Activated CD8-positive, alpha-beta memory T cell treated with anti-CD3 and anti-CD28 coated beads for 48 hours (primary cell): Measurements from ENCODE around the gene TMEM60.
A peak's percentile ranks its signal among the peaks of the same experiment; 100 is the strongest.
"Not testable (repeated sequence)": the region's sequence is repeated elsewhere in the genome, so short reads cannot be mapped to it uniquely, and the experiment has no call there.

Source experiments
- DNase-seq, 3 experiments: peaks; one replicate each; pipeline ENCODE4 v3.0.0-alpha.2; 2020; ENCODE audit warnings: low read depth in 2 of 3, low spot score in 2 of 3

The TMEM60 gene

DNA sequence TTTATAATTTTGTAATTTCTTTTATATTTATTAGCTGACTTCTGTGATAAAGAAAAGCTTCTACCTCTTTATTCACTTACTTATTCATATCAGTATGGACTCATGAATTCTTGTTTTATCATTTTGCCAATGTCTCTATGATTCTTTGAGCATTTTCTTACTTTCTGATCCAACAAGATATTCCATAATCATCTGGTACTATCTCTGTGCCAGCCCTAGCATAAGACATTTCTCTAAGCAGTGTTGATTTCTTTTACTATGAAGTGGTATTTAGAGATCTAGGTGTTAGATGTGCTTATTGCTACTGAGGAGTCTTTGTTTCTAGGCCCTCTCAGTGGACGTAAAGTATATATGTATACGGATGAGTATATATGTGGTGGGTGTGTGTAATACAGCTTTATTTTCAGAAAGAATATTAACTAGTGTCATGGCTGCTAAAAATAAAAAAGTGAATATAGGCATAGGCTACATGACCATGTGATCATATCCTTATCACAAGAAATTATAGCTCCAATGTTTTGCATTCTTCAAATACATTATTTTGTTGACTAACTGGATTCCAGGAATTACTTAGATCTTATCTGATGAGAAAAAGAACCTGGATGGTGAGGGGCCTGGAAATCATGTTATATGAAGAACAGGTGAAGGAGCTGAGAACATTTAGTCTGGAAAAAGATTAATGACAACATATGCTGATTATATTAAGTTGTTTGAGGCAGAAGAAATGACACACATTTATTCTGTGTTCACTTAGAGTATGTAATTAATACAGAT lies 13.5 kb upstream of the TMEM60 start:
- DNase-seq = no peak

DNA sequence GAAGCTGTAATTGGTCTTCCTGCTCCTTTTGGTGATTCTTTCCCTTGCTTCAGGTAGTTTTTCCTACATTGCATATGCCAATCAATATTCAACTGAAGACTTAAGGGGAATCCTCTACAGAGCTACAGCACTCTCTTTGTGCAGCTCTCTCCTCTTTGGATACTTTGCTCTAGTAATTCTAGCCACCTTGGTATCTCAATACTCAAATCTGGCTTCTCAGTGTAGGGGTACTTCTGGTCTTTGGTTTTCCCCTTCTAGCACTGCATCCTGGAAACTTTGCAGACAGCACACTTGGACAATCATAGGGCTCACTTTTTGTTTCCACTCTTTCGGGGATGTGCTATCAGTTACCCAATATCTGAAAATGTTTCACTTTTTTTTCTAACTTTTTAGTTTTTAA lies 10.3 kb upstream of the TMEM60 start:
- no peak for DNase-seq

DNA sequence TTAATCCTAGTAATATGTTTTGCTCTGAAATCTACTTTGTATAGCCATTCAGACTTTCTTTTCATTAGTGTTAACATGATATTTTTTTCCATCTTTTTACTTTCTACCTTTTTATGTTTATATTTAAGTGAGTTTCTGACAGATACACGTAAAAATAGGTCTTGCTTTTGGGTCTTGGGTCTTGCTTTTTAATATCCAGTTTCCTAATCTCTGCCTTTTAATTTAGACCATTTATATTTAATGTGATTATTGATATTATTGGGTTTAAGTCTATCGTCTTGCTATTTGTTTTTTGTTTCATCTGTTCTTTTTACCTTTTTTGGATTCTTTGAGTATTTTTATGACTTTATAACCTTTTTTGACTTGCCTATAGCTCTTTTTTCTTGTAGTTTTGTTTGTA lies 8.2 kb upstream of the TMEM60 start:
- DNase-seq = no peak

DNA sequence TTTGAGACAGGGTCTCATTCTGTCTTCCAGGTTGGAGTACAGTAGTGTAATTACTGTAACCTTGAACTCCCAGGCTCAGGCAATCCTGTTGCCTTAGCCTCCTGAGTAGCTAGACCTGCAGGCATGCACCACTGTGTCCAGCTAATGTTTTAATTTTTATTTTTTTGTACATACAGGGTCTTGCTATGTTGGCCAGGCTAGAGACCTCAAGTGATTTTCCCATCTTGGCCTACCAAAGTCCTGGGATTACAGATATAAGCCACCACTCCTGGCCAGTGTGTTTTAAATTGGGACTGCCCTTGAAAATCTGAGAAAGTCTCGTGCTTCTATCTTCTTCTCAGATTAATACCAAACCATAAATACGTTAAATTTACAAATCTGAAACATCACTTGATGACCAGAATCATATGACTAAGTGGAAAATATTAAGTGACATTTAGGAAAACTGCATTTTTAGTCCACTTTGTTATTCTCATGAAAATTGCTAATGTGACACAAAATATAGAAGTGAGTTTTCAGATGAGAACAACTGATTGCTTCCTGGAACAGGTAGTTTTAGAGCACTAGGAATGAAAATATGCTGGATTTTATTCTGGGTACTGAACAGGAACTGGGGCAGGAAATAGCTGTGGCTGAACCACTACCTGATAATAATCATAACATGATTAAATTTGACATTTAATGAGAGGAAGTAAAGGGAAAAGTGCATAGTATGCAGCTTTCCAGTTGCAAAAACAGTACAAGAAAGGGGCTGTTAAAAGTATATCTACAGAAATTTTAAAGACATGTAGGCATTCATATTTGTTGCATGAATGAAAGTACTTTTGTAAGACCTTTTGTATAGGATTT lies 4.5 kb upstream of the TMEM60 start:
- DNase-seq = no peak

DNA sequence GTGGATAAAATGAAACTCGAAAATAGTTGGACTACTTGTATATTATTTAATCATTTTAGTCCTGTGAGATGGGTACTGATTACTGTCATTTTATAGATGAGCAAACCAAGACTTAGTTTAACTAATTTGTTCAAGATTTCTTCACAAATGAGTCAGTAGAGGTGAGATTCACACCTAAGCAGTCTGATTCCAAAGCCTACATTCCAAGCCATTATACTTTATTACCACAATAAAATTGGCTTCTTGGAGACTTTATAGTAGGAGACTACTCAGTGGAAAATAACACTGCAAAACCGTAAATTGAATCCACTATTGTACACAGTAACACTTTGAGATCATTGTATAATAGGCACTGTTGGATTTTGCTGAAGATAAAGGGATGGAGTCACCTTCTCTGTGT lies 2.5 kb upstream of the TMEM60 start:
- DNase-seq = no peak

DNA sequence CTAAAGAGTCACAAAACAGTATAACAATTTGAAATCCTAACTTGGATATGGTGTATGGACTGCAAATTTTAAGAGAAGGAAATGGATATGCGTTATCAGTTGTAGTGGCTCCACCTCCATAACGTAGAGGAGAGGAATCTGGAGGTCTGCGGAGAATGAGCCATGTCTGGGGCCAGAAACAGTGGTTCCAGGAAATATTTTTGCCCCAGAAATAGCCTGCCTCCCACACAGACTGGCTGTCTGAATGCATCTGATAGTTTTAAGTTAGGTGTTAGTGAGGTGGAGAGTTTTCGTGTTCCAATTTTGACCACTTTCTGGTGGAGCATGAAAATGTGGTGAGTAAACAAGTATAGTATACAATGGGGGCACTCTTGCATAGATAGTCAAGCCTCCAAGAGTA lies 1.9 kb upstream of the TMEM60 start:
- DNase-seq = no peak

DNA sequence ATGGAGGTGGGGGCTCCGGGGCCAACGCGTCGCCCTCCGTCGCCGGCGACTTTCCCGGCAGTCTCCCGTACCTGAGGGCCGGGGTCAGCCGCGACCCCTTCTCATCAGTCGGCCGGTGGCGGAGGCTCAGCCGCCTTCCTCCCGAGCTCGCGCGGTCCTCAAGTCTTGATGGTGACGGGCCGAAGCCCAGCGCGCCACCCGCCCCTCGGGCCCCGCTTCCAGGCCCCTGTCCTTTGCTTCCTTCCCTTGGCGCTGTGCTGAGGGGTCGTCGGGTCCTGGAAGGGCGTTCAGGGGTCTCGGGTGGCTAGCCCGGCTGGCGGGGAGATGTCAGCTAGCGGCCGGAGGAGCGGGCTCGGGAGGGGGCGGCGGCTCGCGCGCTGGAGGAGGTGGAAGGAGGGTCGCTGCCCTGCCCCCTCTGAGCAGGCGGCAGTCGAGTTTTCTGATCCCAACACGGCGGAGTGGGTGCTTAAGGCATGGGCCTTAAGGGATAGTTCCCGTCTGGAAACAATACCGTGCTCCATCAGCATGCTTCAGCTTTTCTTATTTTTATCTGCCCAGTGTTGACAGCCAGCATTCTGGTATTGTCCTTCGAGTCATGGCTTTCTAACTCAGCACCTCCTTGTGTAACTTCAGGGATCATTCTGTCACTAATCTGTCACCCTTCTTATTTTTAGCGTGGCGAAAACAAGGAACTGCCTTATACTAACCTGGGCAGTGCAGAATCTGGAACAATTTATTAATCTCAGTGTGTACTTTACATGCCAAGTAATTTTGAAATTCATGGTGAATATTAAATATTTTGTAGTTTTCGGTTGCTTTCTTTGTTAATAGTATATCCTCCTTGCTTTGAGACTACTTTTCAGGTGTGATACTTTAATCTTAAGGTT lies 1.1 kb upstream of the TMEM60 start:
- peak in 2 of 3 experiments; percentile 13 to 22 for DNase-seq

DNA sequence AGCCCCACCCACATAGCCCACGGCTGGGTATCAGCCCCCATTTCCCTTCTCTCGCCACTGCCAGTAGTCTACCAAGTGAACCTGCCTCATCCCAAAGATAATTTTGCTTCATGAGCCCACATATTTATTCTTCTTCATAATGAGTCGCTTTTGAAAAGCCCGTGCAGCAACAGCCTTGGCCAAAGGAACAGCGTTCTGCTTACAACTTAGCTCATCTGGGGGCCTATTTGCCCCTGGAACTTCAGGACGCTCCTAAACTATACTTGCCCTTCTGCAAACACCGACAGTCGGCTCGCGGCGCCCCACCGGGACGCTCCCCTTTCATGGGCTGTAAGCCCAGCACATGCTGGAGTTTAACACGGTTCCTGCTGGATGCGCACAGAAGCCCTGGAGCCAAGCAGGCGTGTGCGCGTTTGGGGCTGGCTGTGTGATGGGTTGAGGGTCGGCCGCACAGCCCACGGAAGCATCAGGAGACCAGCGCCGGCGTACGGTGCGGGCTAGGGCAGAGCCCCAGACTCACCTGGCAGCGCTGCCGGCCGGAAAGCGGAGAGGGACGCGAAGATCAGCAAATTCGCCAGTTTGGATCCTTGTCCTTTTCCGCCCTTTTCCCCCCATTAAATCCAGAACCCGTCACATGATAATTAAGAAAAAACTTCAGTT lies 370 bp downstream of the TMEM60 start:
- DNase-seq = no peak

DNA sequence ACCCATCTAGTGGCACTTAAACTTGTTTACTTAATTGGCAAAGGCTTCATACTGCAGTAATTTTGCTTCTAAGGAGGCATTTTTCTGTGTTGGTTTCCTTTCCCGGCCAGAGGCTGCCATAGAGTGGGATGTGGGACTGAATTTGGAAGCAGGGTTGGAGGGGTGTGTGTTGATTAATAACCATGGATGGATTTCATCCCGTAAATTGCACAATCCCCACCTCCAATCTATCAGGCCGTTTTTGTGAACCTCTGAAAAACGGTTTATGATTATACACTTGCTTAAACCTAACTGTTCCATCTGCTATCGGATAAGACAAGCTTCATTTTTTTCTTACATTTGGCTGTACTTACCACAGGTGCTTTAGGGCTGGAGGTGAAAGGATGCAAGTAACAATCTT lies 1.3 kb downstream of the TMEM60 start:
- DNase-seq = no peak

DNA sequence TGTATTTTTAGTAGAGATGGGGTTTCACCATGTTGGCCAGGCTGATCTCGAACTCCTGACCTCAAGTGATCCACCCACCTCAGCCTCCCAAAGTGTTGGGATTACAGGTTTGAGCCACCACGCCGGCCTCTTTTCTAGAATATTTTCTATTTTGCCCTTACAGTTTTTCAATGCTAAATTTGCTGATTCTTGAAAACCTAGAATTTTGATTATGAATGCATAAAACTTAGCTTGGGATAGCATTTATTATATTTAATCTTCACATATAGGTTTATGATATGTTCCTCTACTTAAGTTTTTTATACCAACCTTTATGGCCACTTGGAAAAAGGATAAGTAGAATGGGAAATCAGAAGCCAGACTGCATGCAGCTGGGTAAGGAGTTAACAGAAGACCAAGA lies 2.1 kb downstream of the TMEM60 start:
- no peak for DNase-seq

DNA sequence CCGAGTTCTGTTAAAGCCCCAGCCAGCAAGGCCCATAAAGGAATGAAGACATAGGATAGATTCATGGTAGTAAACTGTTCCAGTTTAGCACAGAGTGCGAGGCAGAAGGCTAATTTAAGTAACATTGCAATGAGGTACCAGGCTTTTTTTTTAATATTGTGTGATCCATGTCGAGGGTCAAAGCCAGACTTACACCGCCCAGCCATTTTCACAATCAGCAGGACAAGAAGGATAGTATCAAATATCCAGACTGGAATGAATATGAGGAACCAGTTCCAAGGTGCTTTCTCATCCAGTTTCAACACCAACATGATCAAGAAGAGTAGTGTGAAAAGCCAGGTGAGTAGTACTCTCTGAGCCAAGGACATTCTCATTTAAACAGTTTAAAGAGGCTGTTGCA lies 4.2 kb downstream of the TMEM60 start:
- no peak for DNase-seq

DNA sequence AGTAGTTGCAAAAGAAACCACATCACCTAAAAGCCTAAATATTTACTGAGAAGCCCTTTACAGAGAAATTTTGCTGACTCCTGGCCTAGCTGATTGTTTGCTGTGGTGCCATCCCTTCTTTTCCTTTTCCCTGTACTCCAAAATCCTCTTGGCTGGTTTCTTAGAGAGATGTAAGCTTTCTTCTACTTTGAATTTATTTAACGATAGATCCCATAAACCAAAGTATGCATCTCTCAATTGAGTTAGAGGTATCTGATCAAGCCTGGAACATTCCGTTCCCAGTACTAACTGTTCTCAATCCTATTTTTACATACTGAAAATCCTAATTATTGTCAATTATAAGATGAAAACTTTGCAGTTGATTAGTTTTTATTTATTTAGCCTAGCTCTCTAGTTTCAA lies 6.3 kb downstream of the TMEM60 start:
- DNase-seq = no peak

DNA sequence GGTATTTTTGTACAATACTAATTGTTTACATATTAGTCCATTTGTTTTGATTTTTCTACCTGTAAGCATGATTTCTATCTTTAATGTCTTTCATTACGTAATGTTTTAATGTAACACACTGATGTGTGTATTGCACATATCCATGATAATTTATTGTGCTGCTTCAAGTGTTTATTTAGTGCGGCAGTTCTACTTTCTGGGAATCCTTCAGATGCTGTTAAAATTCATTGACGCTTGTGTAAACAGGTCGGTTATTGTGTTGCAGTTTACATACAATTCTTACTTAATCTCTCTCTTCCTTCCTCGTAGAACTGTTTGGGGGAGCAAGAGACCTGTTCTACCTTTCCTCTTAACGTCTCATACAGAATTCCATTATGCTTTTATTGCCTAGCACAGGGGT lies 6.9 kb downstream of the TMEM60 start:
- no peak for DNase-seq

DNA sequence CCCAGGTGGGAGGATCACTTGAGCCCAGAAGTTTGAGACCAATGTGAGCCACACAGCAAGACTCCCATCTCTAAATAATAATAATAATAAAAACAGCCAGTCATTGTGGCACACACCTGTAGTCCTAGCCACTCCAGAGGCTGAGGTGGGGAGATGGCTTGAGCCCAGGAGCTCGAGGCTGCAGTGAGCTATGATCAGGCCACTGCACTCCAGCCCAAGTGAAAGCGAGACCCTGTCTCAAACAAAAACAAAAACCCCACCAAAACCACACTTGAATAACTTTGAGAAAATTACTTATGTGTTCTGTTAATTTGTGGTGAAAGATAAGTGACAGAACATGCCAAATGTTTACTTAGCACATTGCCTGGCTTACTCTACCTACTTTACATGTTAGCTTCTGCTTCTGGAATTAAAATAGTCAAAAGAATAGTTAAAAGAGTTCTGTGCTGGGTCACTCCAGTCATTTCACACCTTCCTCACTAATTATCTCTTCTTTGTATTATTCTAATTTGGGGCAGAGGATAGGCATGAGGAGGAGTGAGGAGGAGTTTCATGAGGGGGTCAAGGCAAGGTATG lies 9.8 kb downstream of the TMEM60 start:
- no peak for DNase-seq

DNA sequence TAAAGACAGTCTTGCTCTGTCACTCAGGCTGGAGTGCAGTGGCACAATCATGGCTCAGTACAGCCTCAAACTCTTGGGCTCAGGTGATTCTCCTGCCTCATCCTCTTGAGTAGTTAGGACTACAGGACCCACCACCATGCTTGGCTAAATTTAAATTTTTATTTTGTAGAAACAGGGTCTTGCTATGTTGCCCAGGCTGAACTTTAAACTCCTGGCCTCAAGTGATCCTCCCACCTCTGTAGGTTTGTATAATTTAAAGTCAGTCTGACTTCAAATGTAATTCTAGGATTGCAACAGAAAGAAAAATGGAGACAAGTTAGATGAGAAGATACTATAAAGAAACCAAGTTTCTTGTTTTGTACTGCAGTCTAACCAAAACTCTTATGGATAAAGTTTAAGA lies 11.5 kb downstream of the TMEM60 start:
- DNase-seq = no peak

DNA sequence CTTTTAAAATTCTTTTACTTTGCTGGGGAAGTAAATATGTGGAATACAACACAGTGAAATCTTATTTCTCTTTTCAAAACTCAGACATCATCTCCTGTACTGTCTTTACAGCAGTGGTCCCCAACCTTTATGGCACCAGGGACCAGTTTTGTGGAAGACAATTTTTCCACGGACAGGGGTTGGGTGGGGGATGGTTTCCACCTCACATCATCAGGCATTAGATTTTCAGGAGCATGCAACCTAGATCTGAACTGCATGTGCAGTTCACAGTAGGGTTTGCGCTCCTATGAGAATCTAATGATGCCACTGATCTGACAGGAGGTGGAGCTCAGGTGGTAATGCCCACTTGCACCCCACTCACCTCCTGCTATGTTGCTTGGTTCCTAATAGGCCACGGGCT lies 12.2 kb downstream of the TMEM60 start:
- DNase-seq = no peak

DNA sequence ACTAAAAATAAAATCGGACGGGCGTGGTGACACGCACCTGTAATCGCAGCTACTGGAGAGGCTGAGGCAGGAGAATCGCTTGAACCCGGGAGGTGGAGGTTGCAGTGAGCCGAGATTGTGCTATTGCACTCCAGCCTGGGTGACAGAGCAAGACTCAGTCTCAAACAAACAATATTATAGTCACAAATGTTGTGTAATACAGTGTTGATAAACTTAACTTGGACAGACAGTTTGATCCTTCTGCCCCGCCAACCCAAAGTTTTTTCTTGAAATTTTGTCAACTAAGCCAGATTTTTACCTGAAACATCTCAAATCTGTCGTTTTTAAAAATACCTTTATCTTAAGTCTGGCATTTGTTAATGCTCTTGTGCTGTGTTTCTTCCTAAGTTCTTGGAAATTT lies 13.8 kb downstream of the TMEM60 start:
- DNase-seq = not testable (repeated sequence)

DNA sequence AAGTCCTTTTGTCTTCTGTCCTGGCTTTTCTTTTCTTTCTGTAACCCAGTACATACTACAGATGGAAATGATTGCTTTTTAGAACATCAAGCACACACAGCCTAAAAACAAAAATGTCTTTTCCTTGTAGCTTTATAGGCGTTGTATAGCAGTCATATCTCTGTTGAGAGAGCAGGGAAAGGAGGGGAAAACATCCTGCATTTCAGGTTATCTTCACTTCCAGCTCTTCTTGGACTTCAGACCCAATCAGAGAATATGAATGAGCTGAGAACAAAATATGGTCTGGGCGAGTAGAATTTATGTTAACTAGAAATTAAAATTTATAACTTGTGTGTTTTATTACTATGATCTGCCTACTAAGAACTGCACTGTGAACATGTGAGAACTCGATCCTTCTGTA lies 14.7 kb downstream of the TMEM60 start:
- no peak for DNase-seq

DNA sequence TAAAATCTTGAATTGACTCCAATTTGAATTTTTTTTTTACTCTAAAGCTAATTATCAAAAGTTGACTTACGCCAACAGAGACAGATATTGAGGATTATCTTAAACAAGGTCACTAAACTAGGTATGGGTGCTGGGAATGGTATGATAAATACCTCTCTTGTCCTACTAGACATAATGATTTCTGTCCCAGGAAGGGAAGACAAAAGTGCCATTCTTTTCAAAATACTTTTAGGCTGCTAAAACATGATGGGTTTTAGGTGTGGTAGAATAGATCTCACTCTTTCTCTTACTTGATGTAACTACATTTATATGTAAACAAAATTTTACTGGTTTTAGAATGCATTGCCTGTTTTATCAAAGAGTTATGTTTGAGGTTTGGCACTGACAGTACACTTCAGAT lies 15.1 kb downstream of the TMEM60 start:
- DNase-seq = no peak

DNA sequence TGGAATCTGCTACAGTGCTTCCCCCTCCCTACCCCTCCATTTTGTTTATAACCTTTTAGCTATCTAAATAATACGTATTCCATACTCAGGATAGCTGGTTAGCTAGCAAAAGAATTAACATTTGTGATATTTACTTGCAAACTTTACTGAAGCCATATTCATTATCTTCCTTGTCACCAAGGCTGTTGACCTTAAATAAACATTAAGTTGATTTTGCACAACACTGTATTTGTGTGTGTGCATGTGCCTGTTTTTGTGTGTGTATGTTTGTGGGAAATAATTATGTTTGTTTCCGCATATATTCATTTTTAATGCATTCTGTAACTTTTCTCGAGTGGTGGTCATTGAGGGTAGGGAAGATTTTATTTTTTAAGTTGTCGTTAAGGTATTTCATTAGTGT lies 15.9 kb downstream of the TMEM60 start:
- DNase-seq = no peak

DNA sequence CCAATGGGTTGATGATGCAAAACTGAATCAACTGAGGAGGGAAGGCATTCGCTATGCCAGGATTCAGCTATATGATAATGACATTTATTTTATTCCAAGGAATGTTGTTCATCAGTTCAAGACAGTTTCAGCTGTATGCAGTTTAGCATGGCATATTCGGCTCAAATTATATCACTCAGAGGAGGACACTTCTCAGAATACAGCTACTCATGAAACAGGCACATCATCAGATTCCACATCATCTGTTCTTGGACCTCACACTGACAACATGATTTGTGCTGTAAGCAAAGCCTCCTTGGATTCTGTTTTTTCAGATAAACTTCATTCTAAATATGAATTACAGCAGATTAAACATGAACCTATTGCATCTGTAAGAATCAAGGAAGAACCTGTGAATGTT lies 19.7 kb downstream of the TMEM60 start:
- DNase-seq = no peak
